Keratinocyte (primary cell): Measurements from ENCODE around the gene EFR3B. TPM values are rescaled to one million over a fixed set of nuclear protein-coding genes. Genes with fewer than 3 reads are reported as not detected.

Experiments
- DNase-seq: peaks from one replicate; pipeline ENCODE4 v3.0.0-alpha.2; 2011; ENCODE audit warnings: low read depth, missing footprints, low spot score
- FAIRE-seq: peaks from 2 replicates; lab custom pipeline; 2011; peaks lifted over from hg19 to GRCh38; lab: Jason Lieb, UNC
- H2AFZ ChIP-seq: 2 replicates; pipeline ENCODE4 v1.6.0; 2012; ENCODE audit warnings: low read length, control low read depth, inconsistent platforms; ENCODE audit not compliant: control insufficient read depth
- H3K27ac ChIP-seq: 2 replicates; pipeline ENCODE4 v1.5.1; 2011; ENCODE audit warnings: low read length; ENCODE audit not compliant: control insufficient read depth, insufficient read depth
- H3K27me3 ChIP-seq: 3 replicates; pipeline ENCODE4 v1.6.0; 2011; ENCODE audit warnings: low read length; ENCODE audit not compliant: control insufficient read depth, insufficient read depth; ENCODE audit errors: extremely low read depth
- H3K36me3 ChIP-seq, 2 experiments: 2 replicates in 1 of 2; 3 replicates in 1 of 2; pipeline ENCODE4 v1.5.1; 2011; ENCODE audit warnings: low read length in 2 of 2, mild to moderate bottlenecking in 1 of 2; ENCODE audit not compliant: control insufficient read depth in 2 of 2, insufficient read depth in 2 of 2; ENCODE audit errors: extremely low read depth in 1 of 2
- H3K4me1 ChIP-seq: 3 replicates; pipeline ENCODE4 v1.5.1; 2011; ENCODE audit warnings: low read length; ENCODE audit not compliant: control insufficient read depth, insufficient read depth; ENCODE audit errors: extremely low read depth
- H3K4me2 ChIP-seq: 3 replicates; pipeline ENCODE4 v1.6.0; 2011; ENCODE audit warnings: low read depth, low read length; ENCODE audit not compliant: control insufficient read depth, insufficient read depth; ENCODE audit errors: extremely low read depth
- H3K4me3 ChIP-seq, 3 experiments: fragments of 200-600 bp in 1 of 3; sonication (generic) in 1 of 3; 2 replicates in 2 of 3; 3 replicates in 1 of 3; pipeline ENCODE4 v1.5.1; 2011 to 2016; ENCODE audit warnings: low read length in 3 of 3, mild to moderate bottlenecking in 3 of 3, control low read depth in 2 of 3, inconsistent platforms in 1 of 3, low read depth in 1 of 3, mixed read lengths in 1 of 3, mixed run types in 1 of 3, moderate library complexity in 1 of 3; ENCODE audit not compliant: control insufficient read depth in 2 of 3, insufficient read depth in 2 of 3; ENCODE audit errors: extremely low read depth in 1 of 3
- H3K79me2 ChIP-seq: 2 replicates; pipeline ENCODE4 v1.6.0; 2012; ENCODE audit warnings: low read length; ENCODE audit not compliant: control insufficient read depth, insufficient read depth
- H3K9ac ChIP-seq: 3 replicates; pipeline ENCODE4 v1.6.0; 2011; ENCODE audit warnings: low read length; ENCODE audit not compliant: control insufficient read depth, insufficient read depth; ENCODE audit errors: extremely low read depth
- H3K9me1 ChIP-seq: 3 replicates; pipeline ENCODE4 v1.6.0; 2011; ENCODE audit warnings: low read length; ENCODE audit not compliant: control insufficient read depth, insufficient read depth; ENCODE audit errors: extremely low read depth
- H3K9me3 ChIP-seq: 2 replicates; pipeline ENCODE4 v1.5.1; 2012; ENCODE audit warnings: low read depth, low read length; ENCODE audit not compliant: control insufficient read depth
- H4K20me1 ChIP-seq: 3 replicates; pipeline ENCODE4 v1.6.0; 2011; ENCODE audit warnings: low read length; ENCODE audit not compliant: control insufficient read depth, insufficient read depth; ENCODE audit errors: extremely low read depth
- CTCF ChIP-seq, 3 experiments: IDR thresholded peaks in 1 of 3; conservative IDR thresholded peaks in 1 of 3; optimal IDR thresholded peaks in 1 of 3; 2 replicates in 2 of 3; 3 replicates in 1 of 3; pipeline versions ENCODE3 to v1.5.1; 2011; ENCODE audit warnings: low read length in 3 of 3, mild to moderate bottlenecking in 3 of 3, moderate library complexity in 2 of 3, control low read depth in 1 of 3, inconsistent platforms in 1 of 3; ENCODE audit not compliant: insufficient read depth in 2 of 3; ENCODE audit errors: extremely low read depth in 1 of 3
- EZH2 ChIP-seq: IDR thresholded peaks from one replicate; pipeline ENCODE4 v1.6.1; 2012; ENCODE audit warnings: inconsistent platforms, mild to moderate bottlenecking, low read length, moderate library complexity
- dilution Hi-C: fragments of 300-500 bp; cut with MboI; formaldehyde crosslinking; loops from one replicate; pipeline ENCODE4 v1.7.0; 2020; ENCODE audit warnings: low sequenced_read_pairs; ENCODE audit not compliant: extremely low pct_ligation_motif_present
- polyA plus RNA-seq, 5 experiments: library from polyadenylated mRNA; depleted of rRNA in 3 of 5; stranded (reverse) in 3 of 5; stranded (forward) in 1 of 5; unstranded in 1 of 5; fragments of >200 nt; gene quantifications; 1 replicate in 1 of 5; 2 replicates in 3 of 5; 3 replicates in 1 of 5; pipeline versions ENCODE4 v1.2.1 to v1.2.3, GENCODE V29; 2011 to 2012; ENCODE audit warnings: missing spikeins in 2 of 5, low read depth in 1 of 5, low replicate concordance in 1 of 5

The EFR3B gene
- polyA plus RNA-seq, 1 donor (not counting 4 experiments of a cell fraction or from before 2014, with no cell fraction given): 0.09 TPM

GRCh38 chr2:25112113-25112512, 70.2 kb downstream of the EFR3B start:
- no peak overlapping the region for H2AFZ ChIP-seq
- H3K36me3 ChIP-seq: no peaks in the 10 kb centered on the region
- FAIRE-seq (no peak), DNase-seq (no peak)
- no peaks in the 10 kb centered on the region for H3K9me1 ChIP-seq
- no peaks in the 10 kb centered on the region for H3K27me3 ChIP-seq
- dilution Hi-C loops: no loop called here
- no peaks in the 10 kb centered on the region for H3K79me2 ChIP-seq
- H3K27ac ChIP-seq: no peak overlapping the region
- TF ChIP-seq EZH2 (no peak), CTCF (optimal IDR thresholded peaks at IDR 0.05 in 1 of 3, IDR thresholded peaks at IDR 0.05 in 1 of 3, conservative IDR thresholded peaks at IDR 0.05 in 1 of 3; ENCODE audit: extremely low read depth in 1 of 3, insufficient read depth in 2 of 3, low read length in 3 of 3) (no peak)
- no peak overlapping the region for H3K9ac ChIP-seq
- H3K4me2 ChIP-seq: no peak overlapping the region
- no peaks in the 10 kb centered on the region for H3K9me3 ChIP-seq
- no peak overlapping the region for H3K4me3 ChIP-seq
- H4K20me1 ChIP-seq: no peaks in the 10 kb centered on the region
- H3K4me1 ChIP-seq: no peaks in the 10 kb centered on the region

GRCh38 chr2:25115249-25115883, 73.5 kb downstream of the EFR3B start:
- no peaks in the 10 kb centered on the region for H3K79me2 ChIP-seq
- H3K9me1 ChIP-seq: no peaks in the 10 kb centered on the region
- DNase-seq: no peak
- TF ChIP-seq CTCF (optimal IDR thresholded peaks at IDR 0.05 in 1 of 3, IDR thresholded peaks at IDR 0.05 in 1 of 3, conservative IDR thresholded peaks at IDR 0.05 in 1 of 3; ENCODE audit: extremely low read depth in 1 of 3, insufficient read depth in 2 of 3, low read length in 3 of 3): no peak
- TF ChIP-seq EZH2: no peak
- no peak for FAIRE-seq
- H3K4me1 ChIP-seq: no peaks in the 10 kb centered on the region
- H4K20me1 ChIP-seq: no peaks in the 10 kb centered on the region
- no peak overlapping the region for H2AFZ ChIP-seq
- no peak overlapping the region for H3K9ac ChIP-seq
- no peaks in the 10 kb centered on the region for H3K36me3 ChIP-seq
- dilution Hi-C loops: no loop called here
- no peaks in the 10 kb centered on the region for H3K27me3 ChIP-seq
- no peak overlapping the region for H3K4me2 ChIP-seq
- H3K9me3 ChIP-seq: no peaks in the 10 kb centered on the region
- H3K4me3 ChIP-seq: no peak overlapping the region
- no peak overlapping the region for H3K27ac ChIP-seq
